IPS-NIHi7 (cell line): ENCODE data around the gene LMOD3.

Source experiments
- DNase-seq: peaks from one replicate; pipeline ENCODE4 v3.0.0; 2012; ENCODE audit warnings: mixed read lengths; ENCODE audit errors: extremely low spot score

The LMOD3 gene

GRCh38 chr3:69122403-69122802 lies at the start of gene LMOD3:
TSS of gene LMOD3 (minus strand) at chr3:69122595. CDS start at chr3:69122386, 209 bp downstream.
- no peak for DNase-seq

GRCh38 chr3:69172058-69172457 lies 49.7 kb upstream of the LMOD3 start:
- no peak for DNase-seq

GRCh38 chr3:69166446-69166845 lies 44.1 kb upstream of the LMOD3 start:
- DNase-seq = no peak

- DNase-seq = no peak
These were observed 43.3 kb upstream of the LMOD3 start for GRCh38 chr3:69165744-69166143.

- DNase-seq = no peak
These were observed 41.9 kb upstream of the LMOD3 start for GRCh38 chr3:69164296-69164695.

- DNase-seq = no peak
These were observed 40.0 kb upstream of the LMOD3 start for GRCh38 chr3:69162308-69162980.

GRCh38 chr3:69161587-69162307 lies 39.4 kb upstream of the LMOD3 start:
- DNase-seq = peak; percentile 72

GRCh38 chr3:69160525-69160924 lies 38.1 kb upstream of the LMOD3 start:
- DNase-seq = no peak

- no peak for DNase-seq
These were observed 37.7 kb upstream of the LMOD3 start for GRCh38 chr3:69160107-69160506.

- no peak for DNase-seq
These were observed 27.2 kb upstream of the LMOD3 start for GRCh38 chr3:69149586-69149985.

- no peak for DNase-seq
These were observed 23.3 kb upstream of the LMOD3 start for GRCh38 chr3:69145688-69146087.

GRCh38 chr3:69144631-69145245 lies 22.3 kb upstream of the LMOD3 start:
- DNase-seq = peak; percentile 67

- no peak for DNase-seq
These were observed 21.2 kb upstream of the LMOD3 start for GRCh38 chr3:69143612-69144011.

GRCh38 chr3:69142797-69143454 lies 20.5 kb upstream of the LMOD3 start:
- no peak for DNase-seq

GRCh38 chr3:69142090-69142489 lies 19.7 kb upstream of the LMOD3 start:
- DNase-seq = no peak

GRCh38 chr3:69141313-69141712 lies 18.9 kb upstream of the LMOD3 start:
- no peak for DNase-seq

GRCh38 chr3:69137412-69137811 lies 15.0 kb upstream of the LMOD3 start:
- DNase-seq = no peak

- DNase-seq = no peak
These were observed 14.6 kb upstream of the LMOD3 start for GRCh38 chr3:69137005-69137404.

- no peak for DNase-seq
These were observed 8.3 kb upstream of the LMOD3 start for GRCh38 chr3:69130689-69131088.

- no peak for DNase-seq
These were observed 7.1 kb upstream of the LMOD3 start for GRCh38 chr3:69129531-69129930.

GRCh38 chr3:69128509-69128908 lies 6.1 kb upstream of the LMOD3 start:
- DNase-seq = no peak

GRCh38 chr3:69126999-69127398 lies 4.6 kb upstream of the LMOD3 start:
- DNase-seq = no peak
